Testis (tissue), 2 donors: Measurements from ENCODE around the gene NFIA.

Experiments used
- POLR2A ChIP-seq: fragments of 450-650 bp; IDR thresholded peaks from one replicate; pipeline ENCODE4 v1.6.1; 2017; ENCODE audit warnings: antibody characterized with exemption, mild to moderate bottlenecking, moderate library complexity
- TF ChIP-seq, protein P1 (sequence below), 3 experiments: fragments of 450-650 bp in 2 of 3; fragments of 200-600 bp in 1 of 3; sonication (generic) in 1 of 3; IDR thresholded peaks; one replicate each; pipeline ENCODE4 v1.5.1; 2016 to 2019; ENCODE audit warnings: antibody characterized with exemption in 3 of 3, mild to moderate bottlenecking in 2 of 3, moderate library complexity in 1 of 3

DNA sequence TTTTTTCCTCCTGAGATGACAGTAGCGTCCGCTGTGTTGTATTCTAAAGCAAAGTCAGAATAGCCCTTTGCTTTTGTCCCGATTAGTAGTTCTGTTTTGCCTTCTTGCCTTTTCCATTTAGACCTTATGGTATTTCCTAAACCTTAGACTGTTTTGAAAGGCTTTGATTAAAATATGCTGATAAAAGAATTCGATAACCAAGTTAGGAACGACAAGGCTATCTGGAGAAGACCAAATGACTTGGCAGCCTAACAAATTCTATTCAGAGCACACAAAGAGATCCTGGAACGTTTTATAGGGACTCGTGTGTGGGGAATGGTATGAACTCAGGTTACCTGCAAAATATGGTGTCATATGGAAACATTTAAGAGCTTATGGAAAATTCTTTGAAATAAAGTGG, 42.9 kb downstream of the NFIA start:
- TF ChIP-seq, protein P1, sequence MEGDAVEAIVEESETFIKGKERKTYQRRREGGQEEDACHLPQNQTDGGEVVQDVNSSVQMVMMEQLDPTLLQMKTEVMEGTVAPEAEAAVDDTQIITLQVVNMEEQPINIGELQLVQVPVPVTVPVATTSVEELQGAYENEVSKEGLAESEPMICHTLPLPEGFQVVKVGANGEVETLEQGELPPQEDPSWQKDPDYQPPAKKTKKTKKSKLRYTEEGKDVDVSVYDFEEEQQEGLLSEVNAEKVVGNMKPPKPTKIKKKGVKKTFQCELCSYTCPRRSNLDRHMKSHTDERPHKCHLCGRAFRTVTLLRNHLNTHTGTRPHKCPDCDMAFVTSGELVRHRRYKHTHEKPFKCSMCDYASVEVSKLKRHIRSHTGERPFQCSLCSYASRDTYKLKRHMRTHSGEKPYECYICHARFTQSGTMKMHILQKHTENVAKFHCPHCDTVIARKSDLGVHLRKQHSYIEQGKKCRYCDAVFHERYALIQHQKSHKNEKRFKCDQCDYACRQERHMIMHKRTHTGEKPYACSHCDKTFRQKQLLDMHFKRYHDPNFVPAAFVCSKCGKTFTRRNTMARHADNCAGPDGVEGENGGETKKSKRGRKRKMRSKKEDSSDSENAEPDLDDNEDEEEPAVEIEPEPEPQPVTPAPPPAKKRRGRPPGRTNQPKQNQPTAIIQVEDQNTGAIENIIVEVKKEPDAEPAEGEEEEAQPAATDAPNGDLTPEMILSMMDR (IDR thresholded peaks at IDR 0.05): no peak
- no peak for TF ChIP-seq POLR2A
